Trophoblast cell (in vitro differentiated cells and primary cell): ENCODE results near the gene HDAC3. TPM values are rescaled to one million over a fixed set of nuclear protein-coding genes. Genes with fewer than 3 reads are reported as not detected.

Experiments
- DNase-seq, 2 donors: peaks; one replicate each; pipeline ENCODE4 v3.0.0-alpha.2; 2016
- H2AFZ ChIP-seq: 2 replicates; pipeline ENCODE4 v1.6.1; 2013; ENCODE audit warnings: low read length, moderate library complexity, mild to moderate bottlenecking; ENCODE audit not compliant: insufficient read depth, poor library complexity
- H2AK5ac ChIP-seq: 2 replicates; pipeline ENCODE4 v1.6.1; 2013; ENCODE audit warnings: mild to moderate bottlenecking, low read length
- H2BK120ac ChIP-seq: 2 replicates; pipeline ENCODE4 v1.6.1; 2013; ENCODE audit warnings: low read length, mild to moderate bottlenecking, moderate library complexity; ENCODE audit not compliant: insufficient read depth, poor library complexity
- H2BK12ac ChIP-seq: 2 replicates; pipeline ENCODE4 v1.6.1; 2013; ENCODE audit warnings: mild to moderate bottlenecking, low read length, moderate library complexity
- H2BK5ac ChIP-seq: 2 replicates; pipeline ENCODE4 v1.6.1; 2013; ENCODE audit warnings: low read length, low read depth, moderate library complexity, mild to moderate bottlenecking; ENCODE audit not compliant: poor library complexity
- H3K14ac ChIP-seq: 2 replicates; pipeline ENCODE4 v1.6.1; 2013; ENCODE audit warnings: mild to moderate bottlenecking, low read length
- H3K18ac ChIP-seq: 2 replicates; pipeline ENCODE4 v1.6.1; 2013; ENCODE audit warnings: mild to moderate bottlenecking, low read length
- H3K23ac ChIP-seq: 2 replicates; pipeline ENCODE4 v1.6.1; 2013; ENCODE audit warnings: low read length
- H3K27ac ChIP-seq: 2 replicates; pipeline ENCODE4 v1.5.1; 2013; ENCODE audit warnings: low read depth, mild to moderate bottlenecking, inconsistent platforms, low read length, moderate library complexity
- H3K27me3 ChIP-seq: 2 replicates; pipeline ENCODE4 v1.6.1; 2013; ENCODE audit warnings: inconsistent platforms, mild to moderate bottlenecking, low read length, moderate library complexity; ENCODE audit not compliant: insufficient read depth
- H3K36me3 ChIP-seq, 2 experiments: 1 replicate in 1 of 2; 2 replicates in 1 of 2; pipeline ENCODE4 v1.6.1; 2013; ENCODE audit warnings: low read length in 2 of 2, mild to moderate bottlenecking in 2 of 2, moderate library complexity in 1 of 2; ENCODE audit not compliant: insufficient read depth in 2 of 2, control insufficient read depth in 1 of 2
- H3K4ac ChIP-seq: 2 replicates; pipeline ENCODE4 v1.6.1; 2013; ENCODE audit warnings: low read depth, mild to moderate bottlenecking, low read length, moderate library complexity
- H3K4me1 ChIP-seq, 2 experiments: 1 replicate in 1 of 2; 2 replicates in 1 of 2; pipeline ENCODE4 v1.6.1; 2013; ENCODE audit warnings: low read length in 2 of 2, mild to moderate bottlenecking in 2 of 2, moderate library complexity in 1 of 2; ENCODE audit not compliant: insufficient read depth in 2 of 2, control insufficient read depth in 1 of 2
- H3K4me2 ChIP-seq: 2 replicates; pipeline ENCODE4 v1.6.1; 2013; ENCODE audit warnings: inconsistent platforms, mild to moderate bottlenecking, low read length, moderate library complexity
- H3K4me3 ChIP-seq: 2 replicates; pipeline ENCODE4 v1.5.1; 2013; ENCODE audit warnings: mild to moderate bottlenecking, low read depth, low read length, inconsistent platforms
- H3K79me1 ChIP-seq: one replicate; pipeline ENCODE4 v1.6.1; 2013; ENCODE audit warnings: low read length
- H3K79me2 ChIP-seq: 2 replicates; pipeline ENCODE4 v1.6.1; 2013; ENCODE audit warnings: low read length, mild to moderate bottlenecking; ENCODE audit not compliant: control insufficient read depth, insufficient read depth, poor library complexity
- H3K9ac ChIP-seq: 2 replicates; pipeline ENCODE4 v1.6.1; 2013; ENCODE audit warnings: mild to moderate bottlenecking, low read length
- H3K9me3 ChIP-seq: 2 replicates; pipeline ENCODE4 v1.6.1; 2013; ENCODE audit warnings: low read depth, mild to moderate bottlenecking, control low read depth, inconsistent platforms, low read length; ENCODE audit not compliant: insufficient read depth
- H4K12ac ChIP-seq: 2 replicates; pipeline ENCODE4 v1.6.1; 2013; ENCODE audit warnings: low read depth, mild to moderate bottlenecking, low read length, moderate library complexity
- H4K8ac ChIP-seq: 2 replicates; pipeline ENCODE4 v1.6.1; 2013; ENCODE audit warnings: low read depth, mild to moderate bottlenecking, low read length, moderate library complexity
- H4K91ac ChIP-seq: one replicate; pipeline ENCODE4 v1.6.1; 2013; ENCODE audit warnings: low read depth, mild to moderate bottlenecking, low read length, moderate library complexity
- WGBS: extraction: QIAGEN DNeasy Blood & Tissue Kit; methylation state at CpG from one replicate; pipeline ENCODE4 v1.1.7; 2013; ENCODE audit warnings: missing lambda C conversion rate; ENCODE audit not compliant: insufficient read length, insufficient coverage; ENCODE audit errors: extremely low coverage; 5-methylcytosine and 5-hydroxymethylcytosine counted together
- polyA plus RNA-seq: library from polyadenylated mRNA; stranded (reverse); fragments of 200-250 nt; gene quantifications from 2 replicates; pipeline ENCODE4 v1.2.3, GENCODE V29; 2013

The HDAC3 gene
- polyA plus RNA-seq, result 53.3 and 54.0 TPM in 2 replicates

DNA sequence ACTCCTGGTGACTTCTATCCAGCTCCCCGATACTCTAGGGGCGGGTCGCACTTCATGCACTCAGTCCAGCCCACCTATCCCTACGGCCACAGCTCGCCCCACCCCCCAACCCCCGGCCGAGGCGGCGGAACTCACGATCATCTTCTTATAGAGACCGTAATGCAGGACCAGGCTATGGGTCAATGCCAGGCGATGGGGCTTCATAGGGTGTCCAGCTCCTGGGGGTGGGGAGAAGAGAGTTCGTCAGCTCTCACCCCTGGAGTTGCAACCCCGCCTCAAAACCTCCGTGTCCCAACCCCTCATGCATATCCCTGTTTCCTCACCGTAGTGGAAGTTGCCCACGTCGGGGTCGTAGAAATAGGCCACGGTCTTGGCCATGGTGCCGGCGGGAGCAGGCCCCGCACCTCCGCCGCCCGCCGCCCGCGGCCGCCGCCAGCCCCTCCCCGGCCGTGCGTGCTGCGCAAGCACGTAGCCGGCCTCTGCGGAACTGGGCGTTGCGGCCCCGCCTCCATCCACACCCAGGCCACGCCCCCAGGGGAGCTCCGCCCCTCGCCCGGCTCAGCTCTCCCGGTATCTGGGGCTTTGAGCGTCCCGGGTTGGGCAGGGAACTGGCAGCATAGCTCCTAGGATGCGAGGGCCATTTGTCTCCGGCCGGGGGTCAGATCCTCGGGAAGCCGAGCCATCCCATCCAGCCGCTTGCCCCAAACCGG, at the start of gene HDAC3, which contains the start of gene RELL2:
Gene HDAC3 (minus strand): TSS at position 437 of the 710 bp plus-strand sequence. CDS start 59 bp downstream, at position 378.
Gene RELL2 (plus strand): TSS at position 585 of the 710 bp plus-strand sequence. CDS start 1,229 bp downstream, outside the sequence.
- Histone ChIP-seq H2BK120ac (peak within 1 kb of the TSS; percentile 77), H3K4ac (peak within 1 kb of the TSS; percentile 84), H2AFZ (peak within 1 kb of the TSS; percentile 95), H2BK5ac (peak within 1 kb of the TSS; percentile 39), H3K27ac (peak within 1 kb of the TSS; percentile 16), H4K12ac (peak within 1 kb of the TSS; percentile 82), H4K91ac (peak within 1 kb of the TSS; percentile 65), H3K27me3 (no peaks in the 10 kb centered on the region), H3K79me2 (peaks cover 6% of the 10 kb centered on the region), H3K4me2 (peak within 1 kb of the TSS; percentile 95), H3K4me3 (peak within 1 kb of the TSS; percentile 93), H2AK5ac (no peak within 1 kb of the TSS), H2BK12ac (no peak within 1 kb of the TSS), H3K9ac (peak within 1 kb of the TSS; percentile 99), H3K23ac (no peak within 1 kb of the TSS), H3K4me1 (peaks cover 6 to 15% of the 10 kb centered on the region in 2 experiments), H3K79me1 (peaks cover 7% of the 10 kb centered on the region), H3K36me3 (peaks cover 7 to 15% of the 10 kb centered on the region in 2 experiments), H3K14ac (peak within 1 kb of the TSS; percentile 88), H4K8ac (peak within 1 kb of the TSS; percentile 77), H3K9me3 (peaks cover 2% of the 10 kb centered on the region), H3K18ac (peak within 1 kb of the TSS; percentile 93)
- DNase-seq, result peak; percentile 94 to 97
- WGBS, result no CpG with 5 or more reads among the region's 55 CpGs

DNA sequence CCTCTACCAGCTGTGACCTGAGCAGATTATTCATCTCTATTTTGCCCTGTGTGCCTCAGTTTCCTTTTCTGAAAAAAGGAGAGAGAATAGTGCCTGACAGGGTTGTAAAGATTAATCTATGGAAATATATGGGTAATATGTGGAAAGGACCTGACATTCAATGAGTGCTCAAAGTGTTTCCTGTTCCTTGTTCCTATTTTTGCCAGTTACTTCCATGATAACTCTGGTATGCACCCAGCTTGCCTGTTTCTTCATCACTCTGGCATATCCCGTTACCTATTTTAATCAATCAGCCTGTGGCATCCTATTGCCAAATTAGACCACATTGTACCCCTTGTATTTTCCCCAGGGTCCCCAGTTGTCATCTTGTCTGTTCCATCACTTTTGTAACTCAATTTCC, 48.9 kb upstream of the HDAC3 start:
- H3K14ac ChIP-seq, result no peak overlapping the region
- no peak overlapping the region for H4K8ac ChIP-seq
- no peaks in the 10 kb centered on the region for H3K9me3 ChIP-seq
- no peak overlapping the region for H3K4me3 ChIP-seq
- H2AFZ ChIP-seq, result no peak overlapping the region
- no peak overlapping the region for H3K27ac ChIP-seq
- H3K27me3 ChIP-seq, result no peaks in the 10 kb centered on the region
- no peaks in the 10 kb centered on the region for H3K79me2 ChIP-seq
- H4K12ac ChIP-seq, result no peak overlapping the region
- H2BK120ac ChIP-seq, result no peak overlapping the region
- no peak overlapping the region for H2AK5ac ChIP-seq
- H3K4me1 ChIP-seq, result peaks cover 15 to 33% of the 10 kb centered on the region in 2 experiments
- no peak overlapping the region for H2BK12ac ChIP-seq
- H3K79me1 ChIP-seq, result peaks cover 17% of the 10 kb centered on the region
- H2BK5ac ChIP-seq, result no peak overlapping the region
- no peak overlapping the region for H3K4me2 ChIP-seq
- H3K4ac ChIP-seq, result no peak overlapping the region
- H3K23ac ChIP-seq, result no peak overlapping the region
- no peak overlapping the region for H3K9ac ChIP-seq
- no peaks in the 10 kb centered on the region for H3K36me3 ChIP-seq
- H3K18ac ChIP-seq, result no peak overlapping the region
- no peak for DNase-seq
- WGBS, result no CpG with 5 or more reads among the region's 1 CpG
- no peak overlapping the region for H4K91ac ChIP-seq

DNA sequence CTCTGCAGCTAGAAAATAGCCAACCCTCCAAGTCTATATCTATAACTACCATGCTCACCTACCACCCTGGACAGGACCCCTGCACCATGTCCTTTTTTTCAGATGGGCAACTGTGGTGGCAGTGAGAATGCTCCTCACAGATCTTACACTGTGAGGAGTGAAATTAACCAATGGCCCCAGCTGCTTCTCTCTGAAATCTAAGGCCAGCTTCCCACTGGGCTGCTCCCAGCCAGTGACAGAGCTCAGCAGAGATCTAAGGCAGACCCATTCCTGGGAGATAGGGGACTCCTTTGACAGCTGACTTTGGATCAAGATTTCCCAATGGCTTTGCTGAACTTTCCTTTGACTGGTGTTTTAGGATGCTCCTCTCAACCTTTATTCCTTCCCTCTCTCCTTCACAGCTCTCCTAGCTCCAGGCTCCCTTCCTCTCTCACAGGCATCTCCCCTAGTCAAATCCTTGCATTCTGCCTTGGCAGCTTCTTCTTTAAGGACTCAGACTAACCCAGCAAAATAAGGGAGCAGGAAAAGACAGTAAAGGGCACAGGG, 47.0 kb upstream of the HDAC3 start:
- peaks cover 17% of the 10 kb centered on the region for H3K79me1 ChIP-seq
- no peak overlapping the region for H3K14ac ChIP-seq
- no peak overlapping the region for H4K8ac ChIP-seq
- H3K4me2 ChIP-seq, result no peak overlapping the region
- peaks cover 23 to 33% of the 10 kb centered on the region in 2 experiments for H3K4me1 ChIP-seq
- peaks cover 4 to 8% of the 10 kb centered on the region in 2 experiments for H3K36me3 ChIP-seq
- H2AK5ac ChIP-seq, result no peak overlapping the region
- no peak overlapping the region for H2BK5ac ChIP-seq
- H3K27ac ChIP-seq, result no peak overlapping the region
- no peaks in the 10 kb centered on the region for H3K79me2 ChIP-seq
- no peak overlapping the region for H4K12ac ChIP-seq
- no peaks in the 10 kb centered on the region for H3K9me3 ChIP-seq
- no peak overlapping the region for H2AFZ ChIP-seq
- H4K91ac ChIP-seq, result no peak overlapping the region
- H3K9ac ChIP-seq, result no peak overlapping the region
- H3K18ac ChIP-seq, result no peak overlapping the region
- H3K4ac ChIP-seq, result no peak overlapping the region
- H2BK120ac ChIP-seq, result no peak overlapping the region
- no peak overlapping the region for H3K23ac ChIP-seq
- no peaks in the 10 kb centered on the region for H3K27me3 ChIP-seq
- H2BK12ac ChIP-seq, result no peak overlapping the region
- DNase-seq, result no peak
- H3K4me3 ChIP-seq, result no peak overlapping the region

DNA sequence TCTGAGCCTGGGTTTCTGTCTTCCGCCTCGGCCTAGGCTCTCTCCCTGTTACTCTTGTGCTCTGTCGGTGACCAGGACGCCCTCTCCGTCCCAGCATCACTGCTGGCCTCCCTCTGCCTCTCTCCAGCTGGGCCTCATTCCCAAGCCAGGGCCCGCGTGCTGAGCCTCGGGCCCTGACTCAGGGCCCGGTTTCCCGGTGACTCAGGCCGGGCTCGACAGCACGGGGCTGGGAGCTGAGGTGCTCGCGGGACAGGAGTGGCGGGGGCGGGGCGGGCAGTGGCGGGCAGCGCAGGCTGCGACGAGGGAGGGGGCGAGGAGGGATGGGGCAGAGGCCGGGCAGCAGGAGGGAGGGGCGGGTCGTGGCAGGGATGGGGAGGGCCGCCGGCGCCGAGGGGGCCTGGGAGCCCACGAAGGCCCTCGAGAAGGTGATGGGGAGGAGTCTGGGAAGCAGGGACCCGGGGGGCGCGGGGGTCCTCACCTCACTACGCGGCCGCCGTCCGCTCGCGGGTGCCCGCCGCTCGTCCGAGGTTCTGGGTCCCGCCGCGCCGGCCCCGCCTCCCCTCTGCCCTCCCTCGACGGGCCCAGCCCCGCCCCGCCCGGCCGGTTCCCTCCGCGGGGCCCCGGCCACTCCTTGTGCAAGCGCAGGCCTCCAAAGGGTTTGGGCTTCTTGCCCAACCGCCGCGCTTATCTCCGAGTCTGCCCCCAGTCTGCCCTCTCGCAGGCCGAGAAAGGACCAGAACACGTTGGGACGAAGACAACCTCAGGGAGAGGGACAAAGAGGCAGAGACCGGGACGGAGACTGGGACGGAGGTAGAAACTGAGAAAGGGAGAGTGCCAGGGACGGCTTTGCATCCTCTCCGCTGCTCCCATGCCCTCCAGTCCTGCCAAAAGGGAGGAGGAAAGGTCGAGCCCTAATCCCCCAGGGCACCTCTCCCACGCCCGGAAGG, 45.3 kb upstream of the HDAC3 start, which contains the start of gene ARAP3:
Gene ARAP3 (minus strand): TSS at position 536 of the 947 bp plus-strand sequence. CDS start 1,744 bp downstream, outside the sequence.
- Histone ChIP-seq H3K18ac (peak within 1 kb of the TSS; percentile 73), H3K23ac (no peak within 1 kb of the TSS), H2AFZ (peak within 1 kb of the TSS; percentile 28), H3K4me1 (peaks cover 23 to 31% of the 10 kb centered on the region in 2 experiments), H3K14ac (peak within 1 kb of the TSS; percentile 45), H3K27me3 (no peaks in the 10 kb centered on the region), H3K4me2 (peak within 1 kb of the TSS; percentile 51), H3K36me3 (peaks cover 4 to 10% of the 10 kb centered on the region in 2 experiments), H3K9me3 (no peaks in the 10 kb centered on the region), H4K8ac (peak within 1 kb of the TSS; percentile 60), H4K12ac (peak within 1 kb of the TSS; percentile 68), H2BK120ac (peak within 1 kb of the TSS; percentile 74), H2BK5ac (peak within 1 kb of the TSS; percentile 47), H3K4ac (peak within 1 kb of the TSS; percentile 13), H2AK5ac (peak within 1 kb of the TSS; percentile 25), H3K79me1 (peaks cover 17% of the 10 kb centered on the region), H2BK12ac (peak within 1 kb of the TSS; percentile 55), H4K91ac (peak within 1 kb of the TSS; percentile 78), H3K79me2 (no peaks in the 10 kb centered on the region), H3K27ac (peak within 1 kb of the TSS; percentile 78), H3K9ac (peak within 1 kb of the TSS; percentile 61), H3K4me3 (peak within 1 kb of the TSS; percentile 64)
- no CpG with 5 or more reads among the region's 77 CpGs for WGBS
- peak; percentile 48 to 69 for DNase-seq
